ENCODE measurements around the gene GSS. TPM values are rescaled to one million over a fixed set of nuclear protein-coding genes. Genes with fewer than 3 reads are reported as not detected.

GSS gene
- total and polyA plus RNA-seq, 4 donors: 32.6 to 52.7 (median 47.9) TPM

- no peak for ATAC-seq (ENCODE audit: insufficient read depth, low FRiP score)
- no peak for TF ChIP-seq CTCF (IDR thresholded peaks at IDR 0.05; ENCODE audit: control extremely low read depth, extremely low read depth)
- Histone ChIP-seq H3K36me3 (ENCODE audit: control insufficient read depth in 4 of 4, insufficient read depth in 4 of 4, low read length in 4 of 4) (peaks cover 0 to 13% (median 6%) of the 10 kb centered on the region in 4 donors), H3K9me3 (ENCODE audit: control insufficient read depth in 4 of 4, insufficient read depth in 3 of 4, low read length in 3 of 4) (no peaks in the 10 kb centered on the region), H3K4me3 (no peak overlapping the region), H3K4me1 (ENCODE audit: control insufficient read depth in 5 of 5, insufficient read depth in 5 of 5, low read length in 5 of 5) (peaks cover 0 to 8% (median 0%) of the 10 kb centered on the region in 5 donors), H3K27me3 (ENCODE audit: control insufficient read depth in 3 of 3, insufficient read depth in 3 of 3, low read length in 2 of 3) (peaks cover 0 to 6% (median 0%) of the 10 kb centered on the region in 3 donors), H3K27ac (ENCODE audit: low read depth in 1 of 2, low read length in 1 of 2) (no peak overlapping the region), H3K9ac (ENCODE audit: insufficient read depth in 1 of 2, low read length in 2 of 2) (no peak overlapping the region)
- DNase-seq: no peak
- 88 to 89% methylated on average over 14 of the region's 14 CpGs for WGBS, 2 donors
Observed at GRCh38 chr20:34989670-34990069, 34.1 kb upstream of the GSS start.

GRCh38 chr20:34989118-34989517, 33.5 kb upstream of the GSS start:
- TF ChIP-seq CTCF (IDR thresholded peaks at IDR 0.05; ENCODE audit: control extremely low read depth, extremely low read depth): no peak
- 84 to 87% methylated on average over 4 of the region's 4 CpGs for WGBS, 2 donors

GRCh38 chr20:34988191-34988540, 32.6 kb upstream of the GSS start:
- ATAC-seq (ENCODE audit: insufficient read depth, low FRiP score) (no peak), DNase-seq (no peak)
- Histone ChIP-seq H3K27me3 (ENCODE audit: control insufficient read depth in 3 of 3, insufficient read depth in 3 of 3, low read length in 2 of 3) (peaks cover 0 to 14% (median 5%) of the 10 kb centered on the region in 3 donors), H3K9ac (ENCODE audit: insufficient read depth in 1 of 2, low read length in 2 of 2) (no peak overlapping the region), H3K36me3 (ENCODE audit: control insufficient read depth in 4 of 4, insufficient read depth in 4 of 4, low read length in 4 of 4) (peaks cover 0 to 5% (median 3%) of the 10 kb centered on the region in 4 donors), H3K4me3 (no peak overlapping the region), H3K4me1 (ENCODE audit: control insufficient read depth in 5 of 5, insufficient read depth in 5 of 5, low read length in 5 of 5) (peaks cover 0 to 8% (median 0%) of the 10 kb centered on the region in 5 donors), H3K27ac (ENCODE audit: low read depth in 1 of 2, low read length in 1 of 2) (no peak overlapping the region), H3K9me3 (ENCODE audit: control insufficient read depth in 4 of 4, insufficient read depth in 3 of 4, low read length in 3 of 4) (no peaks in the 10 kb centered on the region)
- no peak for TF ChIP-seq CTCF (IDR thresholded peaks at IDR 0.05; ENCODE audit: control extremely low read depth, extremely low read depth)
- WGBS, 2 donors: 76 to 79% methylated on average over 12 of the region's 12 CpGs

More at GRCh38 chr20:34989118-34989517, 33.5 kb upstream of the GSS start:
- no peak overlapping the region for H3K9ac ChIP-seq (ENCODE audit: insufficient read depth in 1 of 2, low read length in 2 of 2)
- H3K4me1 ChIP-seq (ENCODE audit: control insufficient read depth in 5 of 5, insufficient read depth in 5 of 5, low read length in 5 of 5): peaks cover 0 to 8% (median 0%) of the 10 kb centered on the region in 5 donors
- H3K27me3 ChIP-seq (ENCODE audit: control insufficient read depth in 3 of 3, insufficient read depth in 3 of 3, low read length in 2 of 3): peaks cover 0 to 6% (median under 1%) of the 10 kb centered on the region in 3 donors
- H3K9me3 ChIP-seq (ENCODE audit: control insufficient read depth in 4 of 4, insufficient read depth in 3 of 4, low read length in 3 of 4): no peaks in the 10 kb centered on the region
- no peak overlapping the region for H3K4me3 ChIP-seq
- H3K27ac ChIP-seq (ENCODE audit: low read depth in 1 of 2, low read length in 1 of 2): no peak overlapping the region
- H3K36me3 ChIP-seq (ENCODE audit: control insufficient read depth in 4 of 4, insufficient read depth in 4 of 4, low read length in 4 of 4): peaks cover 0 to 10% (median 6%) of the 10 kb centered on the region in 4 donors
- ATAC-seq (ENCODE audit: insufficient read depth, low FRiP score) (no peak), DNase-seq (no peak)

Data from lung (tissue), 12 donors.